Adrenal gland (tissue), 12 donors: ENCODE measurements around the gene NR6A1. TPM values are rescaled to one million over a fixed set of nuclear protein-coding genes. Genes with fewer than 3 reads are reported as not detected.

ENCODE experiments used
- DNase-seq, 7 donors: peaks; one replicate each; pipeline ENCODE4 v3.0.0-alpha.2; 2019 to 2020
- H3K27ac ChIP-seq, 5 donors: fragments of 200-600 bp; sonication (generic) in 4 of 5; 1 replicate in 3 of 5; 2 replicates in 2 of 5; pipeline versions ENCODE4 v1.5.1 to v1.8.0; 2016 to 2020; ENCODE audit warnings: mild to moderate bottlenecking in 1 of 5
- H3K27me3 ChIP-seq: fragments of 200-600 bp; 2 replicates; pipeline ENCODE4 v1.8.0; 2021
- H3K36me3 ChIP-seq, 2 donors: fragments of 200-600 bp; replicated peaks in 1 of 2; 1 replicate in 1 of 2; 2 replicates in 1 of 2; pipeline versions ENCODE4 v1.5.1 to v1.8.0; 2018 to 2022
- H3K4me1 ChIP-seq, 2 donors: fragments of 200-600 bp; replicated peaks in 1 of 2; 1 replicate in 1 of 2; 2 replicates in 1 of 2; pipeline versions ENCODE4 v1.5.1 to v1.8.0; 2018 to 2021
- H3K4me3 ChIP-seq, 4 donors: fragments of 200-600 bp; sonication (generic) in 3 of 4; one replicate each; pipeline ENCODE4 v1.5.1; 2016 to 2018
- H3K9me3 ChIP-seq, 3 donors: fragments of 200-600 bp; sonication (generic) in 1 of 3; replicated peaks in 1 of 3; 1 replicate in 2 of 3; 2 replicates in 1 of 3; pipeline versions ENCODE4 v1.5.1 to v1.8.0; 2016 to 2021
- POLR2A ChIP-seq, 2 donors: fragments of 450-650 bp; IDR thresholded peaks; one replicate each; pipeline ENCODE4 v1.6.1; 2017; ENCODE audit warnings: antibody characterized with exemption in 2 of 2, mild to moderate bottlenecking in 2 of 2, moderate library complexity in 1 of 2
- WGBS, 4 donors: extraction: QIAGEN DNeasy Blood & Tissue Kit in 2 of 4; methylation state at CpG; one replicate each; pipeline versions ENCODE4 v1.1.5 to v1.1.7; 2013 to 2017; 5-methylcytosine and 5-hydroxymethylcytosine counted together
- intact Hi-C, 2 donors: fragments of 100-400 bp; cut with DNase I; formaldehyde crosslinking; loops; one replicate each; pipeline versions ENCODE4 v1.14.1 to v1.15.0; 2022 to 2023
- polyA plus RNA-seq, 3 donors: library from polyadenylated mRNA; stranded (reverse); fragments of 200-250 nt in 2 of 3; fragments of 350-450 nt in 1 of 3; fragmentation: Illumina TruSeq in 1 of 3; extraction: RNeasy Lipid Tissue Mini Kit (QIAGEN cat#74804) in 1 of 3; gene quantifications; one replicate each; pipeline ENCODE4 v1.2.3, GENCODE V29; 2013 to 2014
- total RNA-seq, 9 donors: library from RNA; depleted of rRNA in 4 of 9; stranded (reverse); fragments of >200 nt in 4 of 9; fragments of 120-200 nt in 1 of 9; fragmentation: NEBNext Ultra II Directional in 1 of 9; extraction: Animal tissue kit (Norgen Biotek cat#: 25700) in 1 of 9; gene quantifications; one replicate each; pipeline versions ENCODE4 v1.1.0 to v1.2.4, GENCODE V29; 2013 to 2023
- TF ChIP-seq, protein P1 (sequence below), 6 experiments: fragments of 450-650 bp in 4 of 6; fragments of 200-600 bp in 2 of 6; sonication (generic) in 1 of 6; IDR thresholded peaks; 1 replicate in 5 of 6; 2 replicates in 1 of 6; pipeline versions ENCODE4 v1.5.1 to v1.8.0; 2016 to 2021; ENCODE audit warnings: antibody characterized with exemption in 6 of 6, mild to moderate bottlenecking in 2 of 6, moderate library complexity in 1 of 6
- donor health status: healthy with polysubstance abuse.
- donor health status: Bipolar disorder and iron deficiency.
- donor health status: DM: yes; HTN: yes; CAD: no.
- donor health status: DM: no; HTN: no; CAD: no.
- donor health status: DM: no; HTN: no; CAD: no.
- donor health status: DM: yes; HTN: yes; CAD: no.

NR6A1 gene
- total and polyA plus RNA-seq, 12 donors = 0.46 to 9.8 (median 1.5) TPM

DNA sequence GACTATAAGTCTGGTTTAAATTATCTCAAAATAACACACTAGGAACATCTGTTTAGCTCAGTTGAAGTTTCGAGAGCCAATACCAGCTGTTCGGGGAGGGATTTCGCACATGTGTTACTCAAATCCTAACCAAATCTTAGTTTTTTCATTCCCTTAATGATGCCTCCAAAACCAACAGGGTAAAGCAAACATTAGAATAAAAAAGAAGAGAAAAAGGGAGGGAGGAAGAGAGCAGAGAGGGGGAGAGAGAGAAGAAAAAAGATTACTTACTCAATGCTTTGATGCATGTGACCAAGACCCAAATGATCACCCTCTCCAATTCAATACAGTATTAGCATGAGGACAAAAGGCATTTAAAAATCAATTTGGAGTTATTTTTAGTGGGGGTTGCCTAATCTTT, 177.9 kb downstream of the NR6A1 start:
- Histone ChIP-seq H3K27me3 (no peaks in the 10 kb centered on the region), H3K36me3 (no peaks in the 10 kb centered on the region), H3K4me3 (no peak overlapping the region), H3K9me3 (no peaks in the 10 kb centered on the region), H3K4me1 (no peaks in the 10 kb centered on the region), H3K27ac (no peak overlapping the region)
- WGBS, 4 donors = 87 to 95% (median 90%) methylated on average over 3 of the region's 3 CpGs
- intact Hi-C loops = no loop called here
- TF ChIP-seq, protein P1, sequence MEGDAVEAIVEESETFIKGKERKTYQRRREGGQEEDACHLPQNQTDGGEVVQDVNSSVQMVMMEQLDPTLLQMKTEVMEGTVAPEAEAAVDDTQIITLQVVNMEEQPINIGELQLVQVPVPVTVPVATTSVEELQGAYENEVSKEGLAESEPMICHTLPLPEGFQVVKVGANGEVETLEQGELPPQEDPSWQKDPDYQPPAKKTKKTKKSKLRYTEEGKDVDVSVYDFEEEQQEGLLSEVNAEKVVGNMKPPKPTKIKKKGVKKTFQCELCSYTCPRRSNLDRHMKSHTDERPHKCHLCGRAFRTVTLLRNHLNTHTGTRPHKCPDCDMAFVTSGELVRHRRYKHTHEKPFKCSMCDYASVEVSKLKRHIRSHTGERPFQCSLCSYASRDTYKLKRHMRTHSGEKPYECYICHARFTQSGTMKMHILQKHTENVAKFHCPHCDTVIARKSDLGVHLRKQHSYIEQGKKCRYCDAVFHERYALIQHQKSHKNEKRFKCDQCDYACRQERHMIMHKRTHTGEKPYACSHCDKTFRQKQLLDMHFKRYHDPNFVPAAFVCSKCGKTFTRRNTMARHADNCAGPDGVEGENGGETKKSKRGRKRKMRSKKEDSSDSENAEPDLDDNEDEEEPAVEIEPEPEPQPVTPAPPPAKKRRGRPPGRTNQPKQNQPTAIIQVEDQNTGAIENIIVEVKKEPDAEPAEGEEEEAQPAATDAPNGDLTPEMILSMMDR (IDR thresholded peaks at IDR 0.05) = no peak
- TF ChIP-seq POLR2A (IDR thresholded peaks at IDR 0.05) = no peak
- DNase-seq = no peak

DNA sequence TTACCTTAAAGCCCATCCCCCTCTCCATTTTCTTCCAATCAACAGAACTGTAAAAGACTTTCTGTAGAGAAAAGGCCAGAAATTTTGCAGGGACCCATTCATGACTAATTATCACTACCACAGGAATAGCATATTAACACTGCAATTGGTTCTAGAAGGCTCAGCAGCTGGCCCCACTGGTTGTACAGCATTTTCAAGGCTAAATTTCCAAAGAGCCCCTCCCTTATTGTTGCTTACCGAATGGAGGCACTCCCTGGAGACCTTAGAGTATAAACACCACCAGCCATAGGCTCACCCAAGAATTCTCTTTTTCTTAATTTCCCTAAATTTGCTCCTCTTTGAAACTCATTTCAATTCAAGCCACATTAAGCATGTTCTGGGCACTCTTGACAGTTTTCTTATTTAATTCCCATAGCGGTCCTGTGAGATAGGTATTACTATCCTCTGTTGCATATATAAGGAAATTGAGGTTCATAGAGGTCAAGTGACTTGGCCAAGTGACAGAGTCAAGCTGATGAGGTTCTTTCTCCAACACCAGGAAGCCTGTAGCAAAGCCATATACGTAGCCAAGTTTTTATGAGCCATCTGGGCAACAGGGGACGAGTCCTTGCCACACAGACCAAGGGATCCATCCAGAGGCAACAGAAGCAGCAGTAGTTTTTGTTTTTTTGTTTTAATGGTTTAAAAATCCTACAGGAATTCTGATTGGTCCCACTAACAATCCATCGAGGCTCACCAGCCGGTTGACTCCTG, 180.0 kb downstream of the NR6A1 start:
- intact Hi-C loops = no loop called here
- Histone ChIP-seq H3K36me3 (no peaks in the 10 kb centered on the region), H3K4me1 (no peaks in the 10 kb centered on the region), H3K27me3 (no peaks in the 10 kb centered on the region), H3K9me3 (no peaks in the 10 kb centered on the region), H3K4me3 (no peak overlapping the region), H3K27ac (no peak overlapping the region)
- TF ChIP-seq POLR2A (IDR thresholded peaks at IDR 0.05) = no peak
- TF ChIP-seq, protein P1 (IDR thresholded peaks at IDR 0.05) = no peak
- DNase-seq = no peak
- WGBS, 4 donors = 78 to 89% (median 84%) methylated on average over 6 of the region's 6 CpGs

DNA sequence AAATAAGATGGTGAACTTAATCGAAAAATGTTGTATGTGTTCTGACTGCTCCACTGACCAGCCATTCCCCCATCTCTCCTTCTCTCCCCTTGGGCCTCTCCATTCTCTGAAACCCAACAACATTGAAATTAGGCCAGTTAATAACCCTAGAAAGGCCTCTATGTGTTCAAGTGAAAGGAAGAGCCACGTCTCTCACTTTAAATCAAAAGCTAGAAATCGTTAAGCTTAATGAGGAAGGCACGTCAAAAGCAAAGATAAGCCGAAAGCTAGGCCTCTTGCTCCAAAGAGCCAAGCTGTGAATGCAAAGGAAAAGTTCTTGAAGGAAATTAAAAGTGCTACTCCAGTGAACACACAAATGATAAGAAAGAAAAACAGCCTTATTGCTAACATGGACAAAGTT, 186.5 kb downstream of the NR6A1 start:
- intact Hi-C loops = no loop called here
- Histone ChIP-seq H3K27me3 (no peaks in the 10 kb centered on the region), H3K36me3 (no peaks in the 10 kb centered on the region), H3K27ac (no peak overlapping the region), H3K9me3 (no peaks in the 10 kb centered on the region), H3K4me1 (no peaks in the 10 kb centered on the region), H3K4me3 (no peak overlapping the region)
- WGBS, 4 donors = 79 to 93% (median 86%) methylated on average over 5 of the region's 5 CpGs
- TF ChIP-seq POLR2A (IDR thresholded peaks at IDR 0.05) = no peak
- TF ChIP-seq, protein P1 (IDR thresholded peaks at IDR 0.05) = no peak
- DNase-seq = no peak

DNA sequence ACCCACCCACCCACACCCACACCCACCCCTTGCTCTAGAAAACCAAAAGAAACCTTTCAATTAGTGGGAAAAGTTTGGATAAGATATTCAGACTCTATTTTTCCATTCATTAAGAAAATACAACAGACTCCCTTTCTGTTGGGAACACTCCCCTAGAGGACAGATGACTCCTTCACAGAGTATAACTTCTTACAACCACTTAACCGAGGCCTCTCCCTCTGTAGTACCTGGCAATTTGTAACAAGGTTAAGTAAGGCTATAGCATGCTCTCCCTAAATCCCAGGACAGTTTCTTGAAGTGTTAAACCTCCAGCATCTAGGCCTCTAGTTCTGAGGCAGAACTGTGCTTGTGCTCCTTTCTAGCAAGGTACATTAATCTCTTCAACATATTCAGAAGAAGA, 188.0 kb downstream of the NR6A1 start:
- no peak for DNase-seq
- WGBS, 4 donors = 64 to 76% (median 66%) methylated on average over 1 of the region's 1 CpG
- TF ChIP-seq, protein P1 (IDR thresholded peaks at IDR 0.05) = no peak
- TF ChIP-seq POLR2A (IDR thresholded peaks at IDR 0.05) = no peak
- Histone ChIP-seq H3K4me3 (no peak overlapping the region), H3K9me3 (no peaks in the 10 kb centered on the region), H3K4me1 (no peaks in the 10 kb centered on the region), H3K27ac (no peak overlapping the region), H3K27me3 (no peaks in the 10 kb centered on the region), H3K36me3 (no peaks in the 10 kb centered on the region)
- intact Hi-C loops = no loop called here
